Adrenal gland (tissue), 12 donors: ENCODE measurements around the gene ZNF17. TPM values are rescaled to one million over a fixed set of nuclear protein-coding genes. Genes with fewer than 3 reads are reported as not detected.

Source experiments
- DNase-seq, 7 donors: peaks; one replicate each; pipeline ENCODE4 v3.0.0-alpha.2; 2019 to 2020
- H3K27ac ChIP-seq, 5 donors: fragments of 200-600 bp; sonication (generic) in 4 of 5; 1 replicate in 3 of 5; 2 replicates in 2 of 5; pipeline versions ENCODE4 v1.5.1 to v1.8.0; 2016 to 2020; ENCODE audit warnings: mild to moderate bottlenecking in 1 of 5
- H3K27me3 ChIP-seq: fragments of 200-600 bp; 2 replicates; pipeline ENCODE4 v1.8.0; 2021
- H3K36me3 ChIP-seq, 2 donors: fragments of 200-600 bp; replicated peaks in 1 of 2; 1 replicate in 1 of 2; 2 replicates in 1 of 2; pipeline versions ENCODE4 v1.5.1 to v1.8.0; 2018 to 2022
- H3K4me1 ChIP-seq, 2 donors: fragments of 200-600 bp; replicated peaks in 1 of 2; 1 replicate in 1 of 2; 2 replicates in 1 of 2; pipeline versions ENCODE4 v1.5.1 to v1.8.0; 2018 to 2021
- H3K4me3 ChIP-seq, 4 donors: fragments of 200-600 bp; sonication (generic) in 3 of 4; one replicate each; pipeline ENCODE4 v1.5.1; 2016 to 2018
- H3K9me3 ChIP-seq, 3 donors: fragments of 200-600 bp; sonication (generic) in 1 of 3; replicated peaks in 1 of 3; 1 replicate in 2 of 3; 2 replicates in 1 of 3; pipeline versions ENCODE4 v1.5.1 to v1.8.0; 2016 to 2021
- CTCF ChIP-seq, 6 experiments: fragments of 450-650 bp in 4 of 6; fragments of 200-600 bp in 2 of 6; sonication (generic) in 1 of 6; IDR thresholded peaks; 1 replicate in 5 of 6; 2 replicates in 1 of 6; pipeline versions ENCODE4 v1.5.1 to v1.8.0; 2016 to 2021; ENCODE audit warnings: antibody characterized with exemption in 6 of 6, mild to moderate bottlenecking in 2 of 6, moderate library complexity in 1 of 6
- POLR2A ChIP-seq, 2 donors: fragments of 450-650 bp; IDR thresholded peaks; one replicate each; pipeline ENCODE4 v1.6.1; 2017; ENCODE audit warnings: antibody characterized with exemption in 2 of 2, mild to moderate bottlenecking in 2 of 2, moderate library complexity in 1 of 2
- WGBS, 4 donors: extraction: QIAGEN DNeasy Blood & Tissue Kit in 2 of 4; methylation state at CpG; one replicate each; pipeline versions ENCODE4 v1.1.5 to v1.1.7; 2013 to 2017; 5-methylcytosine and 5-hydroxymethylcytosine counted together
- intact Hi-C, 2 donors: fragments of 100-400 bp; cut with DNase I; formaldehyde crosslinking; loops; one replicate each; pipeline versions ENCODE4 v1.14.1 to v1.15.0; 2022 to 2023
- polyA plus RNA-seq, 3 donors: library from polyadenylated mRNA; stranded (reverse); fragments of 200-250 nt in 2 of 3; fragments of 350-450 nt in 1 of 3; fragmentation: Illumina TruSeq in 1 of 3; extraction: RNeasy Lipid Tissue Mini Kit (QIAGEN cat#74804) in 1 of 3; gene quantifications; one replicate each; pipeline ENCODE4 v1.2.3, GENCODE V29; 2013 to 2014
- small RNA-seq, 2 donors: library from RNA; depleted of rRNA; stranded (forward); fragments of <200 nt; gene quantifications; one replicate each; pipeline ENCODE3, GENCODE V24; 2016
- total RNA-seq, 9 donors: library from RNA; depleted of rRNA in 4 of 9; stranded (reverse); fragments of >200 nt in 4 of 9; fragments of 120-200 nt in 1 of 9; fragmentation: NEBNext Ultra II Directional in 1 of 9; extraction: Animal tissue kit (Norgen Biotek cat#: 25700) in 1 of 9; gene quantifications; one replicate each; pipeline versions ENCODE4 v1.1.0 to v1.2.4, GENCODE V29; 2013 to 2023
- donor health status: healthy with polysubstance abuse.
- donor health status: Bipolar disorder and iron deficiency.
- donor health status: DM: yes; HTN: yes; CAD: no.
- donor health status: DM: no; HTN: no; CAD: no.
- donor health status: DM: no; HTN: no; CAD: no.
- donor health status: DM: yes; HTN: yes; CAD: no.

Gene ZNF17
- total and polyA plus RNA-seq, 12 donors, result 2.8 to 16.5 (median 9.2) TPM

GRCh38 chr19:57466489-57466888 is 55.5 kb downstream of the ZNF17 start:
- intact Hi-C loops, result no loop called here
- no peaks in the 10 kb centered on the region for H3K27me3 ChIP-seq
- no peaks in the 10 kb centered on the region for H3K36me3 ChIP-seq
- WGBS, 4 donors, result 94 to 100% (median 98%) methylated on average over 2 to 5 of the region's 5 CpGs
- DNase-seq, result no peak
- H3K9me3 ChIP-seq, result peaks cover 6 to 71% (median 38%) of the 10 kb centered on the region in 3 donors
- no peak overlapping the region for H3K4me3 ChIP-seq
- TF ChIP-seq POLR2A (IDR thresholded peaks at IDR 0.05) (no peak), CTCF (IDR thresholded peaks at IDR 0.05) (no peak)
- H3K27ac ChIP-seq, result no peak overlapping the region
- no peaks in the 10 kb centered on the region for H3K4me1 ChIP-seq

Small RNA genes within 50 kb of the gene (small RNA-seq; reads per million reads assigned to genes)
- 0 reads per million in 2 donors for gene VN1R107P

Other genes starting within 250 kb of the ZNF17 start
- not detected for gene DUXA, start 243.7 kb upstream of the ZNF17 start, total RNA-seq
- not detected for gene DUXA, start 243.7 kb upstream of the ZNF17 start, polyA plus RNA-seq
- 10 to 100 TPM; 11.8 to 78.1 (median 37.0) TPM for gene ZNF264, start 219.7 kb upstream of the ZNF17 start, total RNA-seq
- gene ZNF264, start 219.7 kb upstream of the ZNF17 start, polyA plus RNA-seq, result 1 to 10 TPM; 6.4 to 9.8 (median 7.9) TPM
- 1 to 10 TPM in 3 of 9 donors, under 1 TPM in 4, not detected in 2; 0.50 to 2.4 (median 0.90) TPM for gene AURKC, start 180.1 kb upstream of the ZNF17 start, total RNA-seq
- 1 to 10 TPM; 1.9 to 5.0 (median 2.1) TPM for gene AURKC, start 180.1 kb upstream of the ZNF17 start, polyA plus RNA-seq
- gene ZNF805, start 170.5 kb upstream of the ZNF17 start, total RNA-seq, result 10 to 100 TPM; 11.7 to 29.7 (median 19.0) TPM
- 1 to 10 TPM in 2 of 3 donors, under 1 TPM in 1; 0.84 to 3.4 (median 1.5) TPM for gene ZNF805, start 170.5 kb upstream of the ZNF17 start, polyA plus RNA-seq
- 100 to 1,000 TPM in 1 of 9 donors, 10 to 100 TPM in 8; 36.6 to 107 (median 60.4) TPM for gene ZNF460, start 130.7 kb upstream of the ZNF17 start, total RNA-seq
- gene ZNF460, start 130.7 kb upstream of the ZNF17 start, polyA plus RNA-seq, result 1 to 10 TPM in 2 of 3 donors, under 1 TPM in 1; 0.54 to 9.3 (median 1.8) TPM
- gene ZNF543, start 90.7 kb upstream of the ZNF17 start, total RNA-seq, result 10 to 100 TPM in 5 of 9 donors, 1 to 10 TPM in 4; 7.2 to 17.8 (median 10.4) TPM
- 1 to 10 TPM; 1.1 to 2.4 (median 1.9) TPM for gene ZNF543, start 90.7 kb upstream of the ZNF17 start, polyA plus RNA-seq
- gene ZNF304, start 59.9 kb upstream of the ZNF17 start, total RNA-seq, result 10 to 100 TPM in 7 of 9 donors, 1 to 10 TPM in 2; 8.1 to 14.3 (median 12.4) TPM
- 1 to 10 TPM; 4.0 to 8.3 (median 5.2) TPM for gene ZNF304, start 59.9 kb upstream of the ZNF17 start, polyA plus RNA-seq
- gene TRAPPC2B, start 47.6 kb upstream of the ZNF17 start, total RNA-seq, result 10 to 100 TPM; 12.6 to 42.5 (median 21.6) TPM
- 10 to 100 TPM; 24.9 to 72.8 (median 40.5) TPM for gene TRAPPC2B, start 47.6 kb upstream of the ZNF17 start, polyA plus RNA-seq
- gene ZNF547, start 47.6 kb upstream of the ZNF17 start, total RNA-seq, result 1 to 10 TPM; 1.1 to 9.8 (median 4.5) TPM
- 10 to 100 TPM in 1 of 3 donors, 1 to 10 TPM in 2; 2.1 to 10.9 (median 5.3) TPM for gene ZNF547, start 47.6 kb upstream of the ZNF17 start, polyA plus RNA-seq
- gene ZNF548, start 21.3 kb upstream of the ZNF17 start, total RNA-seq, result 10 to 100 TPM in 8 of 9 donors, 1 to 10 TPM in 1; 8.5 to 21.7 (median 17.3) TPM
- 10 to 100 TPM in 1 of 3 donors, 1 to 10 TPM in 2; 4.6 to 10.0 (median 8.1) TPM for gene ZNF548, start 21.3 kb upstream of the ZNF17 start, polyA plus RNA-seq
- gene ZNF749, start 24.2 kb downstream of the ZNF17 start, total RNA-seq, result 10 to 100 TPM in 5 of 9 donors, 1 to 10 TPM in 4; 3.0 to 26.3 (median 12.3) TPM
- 10 to 100 TPM in 1 of 3 donors, 1 to 10 TPM in 2; 2.3 to 13.1 (median 2.5) TPM for gene ZNF749, start 24.2 kb downstream of the ZNF17 start, polyA plus RNA-seq
- gene VN1R1, start 46.0 kb downstream of the ZNF17 start, total RNA-seq, result 1 to 10 TPM in 4 of 9 donors, under 1 TPM in 5; 0.26 to 3.0 (median 0.86) TPM
- 1 to 10 TPM in 1 of 3 donors, under 1 TPM in 1, not detected in 1; 0.40 to 1.2 TPM for gene VN1R1, start 46.0 kb downstream of the ZNF17 start, polyA plus RNA-seq
- gene ZNF772, start 66.4 kb downstream of the ZNF17 start, total RNA-seq, result 10 to 100 TPM; 14.9 to 27.9 (median 19.4) TPM
- 1 to 10 TPM; 1.4 to 9.1 (median 2.9) TPM for gene ZNF772, start 66.4 kb downstream of the ZNF17 start, polyA plus RNA-seq
- 10 to 100 TPM in 8 of 9 donors, 1 to 10 TPM in 1; 5.0 to 16.5 (median 14.0) TPM for gene ZNF419, start 76.6 kb downstream of the ZNF17 start, total RNA-seq
- gene ZNF419, start 76.6 kb downstream of the ZNF17 start, polyA plus RNA-seq, result 10 to 100 TPM in 2 of 3 donors, 1 to 10 TPM in 1; 9.0 to 13.0 (median 12.9) TPM
- gene ZNF773, start 88.8 kb downstream of the ZNF17 start, total RNA-seq, result 10 to 100 TPM in 8 of 9 donors, 1 to 10 TPM in 1; 9.0 to 21.9 (median 11.9) TPM
- 1 to 10 TPM; 3.1 to 9.1 (median 3.9) TPM for gene ZNF773, start 88.8 kb downstream of the ZNF17 start, polyA plus RNA-seq
- gene ZNF549, start 116.2 kb downstream of the ZNF17 start, total RNA-seq, result 1 to 10 TPM; 2.7 to 7.9 (median 5.9) TPM
- gene ZNF549, start 116.2 kb downstream of the ZNF17 start, polyA plus RNA-seq, result 1 to 10 TPM; 2.8 to 5.1 (median 2.8) TPM
- 10 to 100 TPM in 3 of 9 donors, 1 to 10 TPM in 6; 2.7 to 13.3 (median 7.1) TPM for gene ZNF550, start 148.7 kb downstream of the ZNF17 start, total RNA-seq
- gene ZNF550, start 148.7 kb downstream of the ZNF17 start, polyA plus RNA-seq, result 1 to 10 TPM; 3.4 to 9.1 (median 4.5) TPM
- 1 to 10 TPM; 2.1 to 7.9 (median 5.8) TPM for gene ZNF416, start 167.8 kb downstream of the ZNF17 start, total RNA-seq
- gene ZNF416, start 167.8 kb downstream of the ZNF17 start, polyA plus RNA-seq, result 1 to 10 TPM; 1.9 to 5.3 (median 2.3) TPM
- gene ZIK1, start 173.0 kb downstream of the ZNF17 start, total RNA-seq, result 10 to 100 TPM in 1 of 9 donors, 1 to 10 TPM in 8; 2.8 to 10.5 (median 5.5) TPM
- 1 to 10 TPM; 1.5 to 4.0 (median 1.9) TPM for gene ZIK1, start 173.0 kb downstream of the ZNF17 start, polyA plus RNA-seq
- 1 to 10 TPM; 1.2 to 5.5 (median 3.1) TPM for gene ZNF530, start 188.7 kb downstream of the ZNF17 start, total RNA-seq
- gene ZNF530, start 188.7 kb downstream of the ZNF17 start, polyA plus RNA-seq, result 1 to 10 TPM; 1.4 to 2.0 (median 1.9) TPM
- gene ZNF134, start 203.1 kb downstream of the ZNF17 start, total RNA-seq, result 10 to 100 TPM; 11.6 to 25.2 (median 22.3) TPM
- gene ZNF134, start 203.1 kb downstream of the ZNF17 start, polyA plus RNA-seq, result 10 to 100 TPM in 1 of 3 donors, 1 to 10 TPM in 2; 3.2 to 13.6 (median 4.1) TPM
- 10 to 100 TPM; 11.1 to 38.7 (median 15.3) TPM for gene ZNF211, start 222.0 kb downstream of the ZNF17 start, total RNA-seq
- 10 to 100 TPM; 10.5 to 31.1 (median 21.6) TPM for gene ZNF211, start 222.0 kb downstream of the ZNF17 start, polyA plus RNA-seq